Stimulated activated CD4-positive, alpha-beta T cell treated with anti-CD3 and anti-CD28 coated beads, TNF-alpha, amount 100 ng/mL, for 1 hour (primary cell): ENCODE results near the gene TIMM17B.

Experiments
- DNase-seq, 3 donors: peaks; one replicate each; pipeline ENCODE4 v3.0.0-alpha.2; 2020; ENCODE audit warnings: low read depth in 3 of 3, low spot score in 1 of 3

Gene TIMM17B

GRCh38 chrX:48919360-48919841 is 21.8 kb upstream of the TIMM17B start:
- DNase-seq = no peak

GRCh38 chrX:48918643-48919340 is 21.2 kb upstream of the TIMM17B start, which contains the start of gene PIM2:
Gene PIM2 (minus strand): TSS chrX:48919024. CDS start chrX:48918834, 190 bp downstream.
- peak; percentile 72 to 85 (median 81) for DNase-seq

GRCh38 chrX:48918301-48918642 is 20.7 kb upstream of the TIMM17B start:
- DNase-seq = no peak

- peak; percentile 70 to 82 (median 71) for DNase-seq
These were observed 19.8 kb upstream of the TIMM17B start for GRCh38 chrX:48917139-48918001.

- no peak for DNase-seq
These were observed 17.3 kb upstream of the TIMM17B start for GRCh38 chrX:48914593-48915493.

DNA sequence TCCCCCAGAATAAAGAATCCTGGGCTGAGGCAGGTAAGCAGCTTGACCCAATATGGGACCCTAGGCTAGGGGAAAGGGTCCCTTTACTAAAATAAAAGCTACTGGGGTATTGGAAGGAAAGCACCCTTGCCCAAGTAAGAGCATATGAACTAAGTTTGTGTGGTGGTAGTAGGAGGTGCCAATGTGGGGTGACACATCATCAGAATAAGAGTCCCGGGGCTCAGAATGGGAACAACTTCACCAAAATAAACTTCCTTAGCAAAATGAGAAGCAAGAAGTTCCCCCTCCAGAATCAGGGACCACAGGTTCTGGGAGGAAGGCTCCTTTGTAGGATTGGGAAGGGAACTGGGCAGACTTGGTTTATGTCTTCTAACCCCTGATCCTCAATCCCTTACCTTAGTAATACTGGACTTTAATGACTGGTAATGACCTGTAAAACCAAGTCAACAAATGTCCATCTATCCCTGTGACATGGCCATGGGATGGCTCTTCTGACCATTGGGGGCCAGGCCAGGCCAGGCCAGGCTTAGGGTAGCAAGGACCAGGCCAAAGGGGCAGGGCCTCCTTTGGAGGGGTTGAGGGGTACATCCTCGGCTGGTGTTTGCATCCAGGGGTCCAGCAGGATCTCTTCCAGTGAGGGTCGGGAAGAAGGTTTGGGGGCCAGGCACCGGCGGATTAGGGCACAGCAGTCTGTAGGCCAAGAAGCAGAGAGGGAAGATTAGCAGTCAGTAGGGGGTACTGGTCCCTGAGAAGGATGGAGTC is 16.2 kb upstream of the TIMM17B start:
- no peak for DNase-seq

DNA sequence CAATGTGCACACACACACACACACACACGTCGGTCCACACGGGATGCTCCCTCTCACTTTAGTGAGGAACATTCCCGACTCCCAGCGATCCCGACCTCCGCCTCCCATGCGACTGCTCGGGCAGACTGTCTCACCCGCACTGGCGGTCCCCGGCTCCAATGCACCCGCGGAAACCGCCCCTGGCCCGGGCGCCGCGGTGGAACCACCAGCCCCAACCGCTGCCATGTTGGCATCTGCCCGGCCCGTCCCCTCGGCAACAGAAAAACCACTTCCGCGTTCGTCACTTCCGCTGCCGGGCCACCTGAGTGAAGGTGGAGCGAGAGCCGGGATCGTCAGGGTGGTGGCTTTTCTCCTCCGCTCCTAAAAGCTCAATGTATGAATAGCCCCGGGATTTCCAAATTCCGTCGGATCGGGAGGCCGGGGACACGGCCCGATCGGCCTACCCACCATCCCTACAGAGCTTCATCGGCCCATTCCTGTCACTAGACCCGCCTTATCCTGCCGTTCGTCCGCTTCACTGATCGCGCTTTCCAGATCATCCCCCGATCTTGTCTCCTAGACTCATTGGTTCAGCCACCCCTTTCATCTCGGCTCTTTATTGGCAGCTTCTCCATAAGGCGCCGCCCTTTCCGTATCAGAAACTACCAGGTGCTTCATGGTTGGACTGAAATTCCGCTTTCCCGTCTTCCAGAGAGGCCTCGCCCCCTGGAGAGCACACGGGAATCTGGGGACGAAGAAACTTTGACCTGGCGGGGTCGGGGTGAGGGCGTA is 14.0 kb upstream of the TIMM17B start, which contains the start of gene SLC35A2:
SLC35A2 (minus strand) TSS at position 235 of the 771 bp plus-strand sequence; CDS start at position 225, 10 bp downstream.
- peak; percentile 59 to 84 (median 74) for DNase-seq

GRCh38 chrX:48910926-48911411 is 13.4 kb upstream of the TIMM17B start:
- no peak for DNase-seq

- DNase-seq = no peak
These were observed 12.2 kb upstream of the TIMM17B start for GRCh38 chrX:48909703-48910294.

GRCh38 chrX:48908600-48908999 is 11.0 kb upstream of the TIMM17B start:
- DNase-seq = no peak

- DNase-seq = no peak
These were observed 7.7 kb upstream of the TIMM17B start for GRCh38 chrX:48905090-48905790.

GRCh38 chrX:48904626-48905025 is 7.1 kb upstream of the TIMM17B start:
- DNase-seq = no peak

DNA sequence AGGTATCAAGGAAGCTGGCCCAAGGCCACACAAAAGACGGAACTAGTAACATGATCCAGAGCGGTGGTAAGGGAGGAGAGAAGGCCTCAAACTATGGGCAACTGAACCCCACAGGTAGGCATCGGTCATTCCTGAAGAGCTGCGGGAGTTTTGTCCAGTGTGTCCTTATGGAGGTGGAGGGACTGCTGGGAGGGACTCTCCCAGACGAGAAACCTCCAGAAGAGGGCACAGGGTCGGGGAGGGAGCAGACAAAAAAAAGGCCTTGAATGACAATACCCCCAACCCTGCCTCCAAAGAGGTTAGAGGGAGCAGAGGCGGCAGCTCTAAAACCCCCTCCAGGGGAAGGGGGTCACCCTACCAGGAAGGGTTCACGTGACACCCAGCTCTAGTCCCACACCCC is 6.6 kb upstream of the TIMM17B start:
- DNase-seq = no peak

- DNase-seq = no peak
These were observed 5.7 kb upstream of the TIMM17B start for GRCh38 chrX:48903290-48903689.

GRCh38 chrX:48902776-48903175 is 5.2 kb upstream of the TIMM17B start:
- no peak for DNase-seq

DNA sequence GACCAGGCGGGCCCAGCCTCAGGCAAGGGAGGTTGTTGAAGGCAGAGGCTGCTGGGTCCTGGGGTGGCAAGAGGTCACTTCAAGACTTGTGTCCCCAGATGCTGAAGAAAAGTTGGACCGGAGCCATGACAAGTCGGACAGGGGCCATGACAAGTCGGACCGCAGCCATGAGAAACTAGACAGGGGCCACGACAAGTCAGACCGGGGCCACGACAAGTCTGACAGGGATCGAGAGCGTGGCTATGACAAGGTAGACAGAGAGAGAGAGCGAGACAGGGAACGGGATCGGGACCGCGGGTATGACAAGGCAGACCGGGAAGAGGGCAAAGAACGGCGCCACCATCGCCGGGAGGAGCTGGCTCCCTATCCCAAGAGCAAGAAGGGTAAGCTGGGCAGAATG is 4.6 kb upstream of the TIMM17B start:
- DNase-seq = no peak

- DNase-seq = no peak
These were observed 3.5 kb upstream of the TIMM17B start for GRCh38 chrX:48901069-48901468.

- DNase-seq = no peak
These were observed 1.5 kb upstream of the TIMM17B start for GRCh38 chrX:48899078-48899410.
